Bronchial epithelial cell (primary cell): ENCODE measurements around the gene PDZD2. TPM values are rescaled to one million over a fixed set of nuclear protein-coding genes. Genes with fewer than 3 reads are reported as not detected.
A peak's percentile ranks its signal among the peaks of the same experiment; 100 is the strongest.
"Not testable (repeated sequence)": the region's sequence is repeated elsewhere in the genome, so short reads cannot be mapped to it uniquely, and the experiment has no call there.

ENCODE experiments used
- DNase-seq: peaks from one replicate; pipeline ENCODE4 v3.0.0-alpha.2; 2010; ENCODE audit warnings: low read depth
- FAIRE-seq: peaks from 2 replicates; lab custom pipeline; 2011; peaks lifted over from hg19 to GRCh38; lab: Jason Lieb, UNC
- H3K27me3 ChIP-seq: 2 replicates; pipeline ENCODE4 v1.5.1; 2011; ENCODE audit warnings: low read length; ENCODE audit not compliant: control insufficient read depth, insufficient read depth
- H3K36me3 ChIP-seq: 2 replicates; pipeline ENCODE4 v1.5.1; 2011; ENCODE audit warnings: low read length; ENCODE audit not compliant: control insufficient read depth, insufficient read depth
- H3K4me3 ChIP-seq: 2 replicates; pipeline ENCODE4 v1.5.1; 2011; ENCODE audit warnings: mild to moderate bottlenecking, low read depth, low read length, control low read depth
- CTCF ChIP-seq: IDR thresholded peaks from 2 replicates; pipeline ENCODE4 v1.5.1; 2011; ENCODE audit warnings: mild to moderate bottlenecking, moderate library complexity, low read length, control low read depth, inconsistent platforms; ENCODE audit not compliant: insufficient read depth, severe bottlenecking
- total RNA-seq: library from RNA; depleted of rRNA; stranded (reverse); fragments of >200 nt; gene quantifications from 2 replicates; pipeline ENCODE4 v1.2.1, GENCODE V29; 2014

The PDZD2 gene
- total RNA-seq, 1 donor from 2014 or later, result 1.8 TPM

GRCh38 chr5:31771500-31771899, 132.6 kb downstream of the PDZD2 start:
- Histone ChIP-seq H3K4me3 (no peak overlapping the region), H3K36me3 (no peaks in the 10 kb centered on the region), H3K27me3 (no peaks in the 10 kb centered on the region)
- no peak for TF ChIP-seq CTCF
- FAIRE-seq (no peak), DNase-seq (no peak)

GRCh38 chr5:31776294-31776693, 137.4 kb downstream of the PDZD2 start:
- FAIRE-seq, DNase-seq, H3K36me3 ChIP-seq, H3K27me3 ChIP-seq, H3K4me3 ChIP-seq: not testable (repeated sequence)

- H3K4me3 ChIP-seq, result no peak overlapping the region
- H3K27me3 ChIP-seq, result no peaks in the 10 kb centered on the region
- TF ChIP-seq CTCF, result no peak
- DNase-seq, result no peak
- no peak for FAIRE-seq
- no peaks in the 10 kb centered on the region for H3K36me3 ChIP-seq
These were observed 138.2 kb downstream of the PDZD2 start for GRCh38 chr5:31776976-31777651.

- FAIRE-seq (no peak), DNase-seq (peak; percentile 53)
- Histone ChIP-seq H3K36me3 (no peaks in the 10 kb centered on the region), H3K27me3 (no peaks in the 10 kb centered on the region), H3K4me3 (no peak overlapping the region)
- no peak for TF ChIP-seq CTCF
These were observed 142.8 kb downstream of the PDZD2 start for GRCh38 chr5:31781772-31782171.

GRCh38 chr5:31783086-31783645, 144.2 kb downstream of the PDZD2 start:
- no peak for TF ChIP-seq CTCF
- no peaks in the 10 kb centered on the region for H3K27me3 ChIP-seq
- DNase-seq, result peak; percentile 21
- H3K36me3 ChIP-seq, result no peaks in the 10 kb centered on the region
- H3K4me3 ChIP-seq, result no peak overlapping the region
- FAIRE-seq, result no peak

- Histone ChIP-seq H3K4me3 (no peak overlapping the region), H3K36me3 (no peaks in the 10 kb centered on the region), H3K27me3 (no peaks in the 10 kb centered on the region)
- DNase-seq, result peak; percentile 4
- TF ChIP-seq CTCF, result no peak
- no peak for FAIRE-seq
These were observed 144.8 kb downstream of the PDZD2 start for GRCh38 chr5:31783731-31784130.
